Neural progenitor cell (in vitro differentiated cells): ENCODE measurements around the gene DLL1. TPM values are rescaled to one million over a fixed set of nuclear protein-coding genes. Genes with fewer than 3 reads are reported as not detected.

Source experiments
- DNase-seq: peaks from one replicate; pipeline ENCODE4 v3.0.0-alpha.2; 2016; ENCODE audit warnings: low spot score
- H2AFZ ChIP-seq: fragments of 200-600 bp; sonication (generic); replicated peaks from 2 replicates; pipeline ENCODE4 v1.6.1; 2016; ENCODE audit warnings: antibody characterized with exemption
- H3F3A ChIP-seq: fragments of 200-600 bp; sonication (generic); 2 replicates; pipeline ENCODE4 v1.6.1; 2016; ENCODE audit warnings: antibody characterized with exemption, low read depth
- H3K27ac ChIP-seq: fragments of 200-600 bp; sonication (generic); 2 replicates; pipeline ENCODE4 v1.5.1; 2016; ENCODE audit warnings: mild to moderate bottlenecking
- H3K27me3 ChIP-seq: fragments of 200-600 bp; sonication (generic); 2 replicates; pipeline ENCODE4 v1.6.1; 2016; ENCODE audit warnings: mild to moderate bottlenecking, moderate library complexity
- H3K36me3 ChIP-seq: fragments of 200-600 bp; sonication (generic); 2 replicates; pipeline ENCODE4 v1.5.1; 2016
- H3K4me1 ChIP-seq: fragments of 200-600 bp; sonication (generic); 2 replicates; pipeline ENCODE4 v1.6.1; 2016; ENCODE audit warnings: mixed run types
- H3K4me2 ChIP-seq: fragments of 200-600 bp; sonication (generic); 2 replicates; pipeline ENCODE4 v1.6.1; 2016
- H3K4me3 ChIP-seq: fragments of 200-600 bp; sonication (generic); 2 replicates; pipeline ENCODE4 v1.5.1; 2016
- H3K79me2 ChIP-seq: fragments of 200-600 bp; sonication (generic); 2 replicates; pipeline ENCODE4 v1.6.1; 2016; ENCODE audit warnings: low read depth
- H3K9ac ChIP-seq: fragments of 200-600 bp; sonication (generic); 2 replicates; pipeline ENCODE4 v1.6.1; 2016
- H3K9me3 ChIP-seq: fragments of 200-600 bp; sonication (generic); 2 replicates; pipeline ENCODE4 v1.5.1; 2016; ENCODE audit warnings: low read depth
- H4K20me1 ChIP-seq: fragments of 200-600 bp; sonication (generic); 2 replicates; pipeline ENCODE4 v1.6.1; 2016; ENCODE audit warnings: low read depth
- H3K27ac Mint-ChIP-seq: 3 replicates; pipeline ENCODE4 v1.8.0; 2021; ENCODE audit warnings: mixed read lengths
- H3K27me3 Mint-ChIP-seq: 2 replicates; pipeline ENCODE4 v1.8.0; 2022; ENCODE audit warnings: low read depth, mild to moderate bottlenecking, inconsistent platforms, moderate library complexity, mixed read lengths; ENCODE audit not compliant: insufficient read depth
- H3K36me3 Mint-ChIP-seq: 3 replicates; pipeline ENCODE4 v1.8.0; 2021; ENCODE audit warnings: mixed read lengths
- H3K4me1 Mint-ChIP-seq: 3 replicates; pipeline ENCODE4 v1.8.0; 2021; ENCODE audit warnings: mixed read lengths
- H3K4me3 Mint-ChIP-seq: 3 replicates; pipeline ENCODE4 v1.8.0; 2021; ENCODE audit warnings: mild to moderate bottlenecking, moderate library complexity, mixed read lengths
- H3K9me3 Mint-ChIP-seq: 3 replicates; pipeline ENCODE4 v1.8.0; 2020; ENCODE audit warnings: mixed read lengths
- EZH2 ChIP-seq: fragments of 200-600 bp; sonication (generic); IDR thresholded peaks from 2 replicates; pipeline ENCODE4 v1.6.1; 2017; ENCODE audit warnings: antibody characterized with exemption, mild to moderate bottlenecking, moderate library complexity
- EZH2phosphoT487 ChIP-seq: fragments of 200-600 bp; sonication (generic); IDR thresholded peaks from 2 replicates; pipeline ENCODE4 v1.6.1; 2017; ENCODE audit warnings: antibody characterized with exemption
- total RNA-seq: library from RNA; depleted of rRNA; stranded (reverse); fragments of >200 nt; gene quantifications from 2 replicates; pipeline ENCODE4 v1.2.3, GENCODE V29; 2015; ENCODE audit warnings: low replicate concordance
- TF ChIP-seq, protein P1 (sequence below): fragments of 200-600 bp; sonication (generic); IDR thresholded peaks from 2 replicates; pipeline ENCODE4 v1.5.1; 2017; ENCODE audit warnings: antibody characterized with exemption, mild to moderate bottlenecking

DLL1 gene
- total RNA-seq, 1 donor from 2014 or later = 35.9 TPM

DNA sequence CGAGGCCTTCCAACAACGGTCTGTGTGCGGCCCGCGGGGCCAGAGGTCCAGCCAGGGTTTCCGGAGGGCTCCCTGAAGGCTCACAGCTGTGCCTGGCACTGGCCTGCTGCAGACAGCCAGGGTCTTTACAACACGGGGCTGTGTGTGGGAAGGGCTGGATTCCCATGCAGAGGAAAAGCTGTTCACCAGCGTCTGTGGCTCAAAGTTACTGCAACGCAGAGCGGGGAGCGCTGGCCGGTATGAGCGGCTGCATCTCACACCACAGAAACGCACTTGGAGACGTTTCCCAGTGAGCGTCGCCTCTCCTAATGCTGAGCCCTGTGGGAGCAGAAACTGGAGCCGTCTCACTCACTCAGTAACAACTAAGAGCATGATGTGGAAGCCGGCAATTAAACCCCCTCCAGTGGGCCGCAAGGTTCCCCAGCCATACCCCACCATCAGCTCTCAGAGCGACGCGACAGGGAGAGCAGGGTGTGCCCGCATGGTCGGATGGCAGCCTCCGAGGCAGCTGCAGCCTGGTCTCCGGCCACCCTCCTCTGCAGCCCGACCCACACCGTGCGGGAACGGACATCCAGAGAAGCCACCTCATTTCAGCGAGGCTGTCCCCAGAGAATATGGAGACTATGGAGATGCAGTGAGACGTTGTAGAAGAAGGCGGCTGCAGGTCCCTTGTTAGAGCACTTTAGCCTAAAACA is 42.6 kb downstream of the DLL1 start:
- no peaks in the 10 kb centered on the region for H3K9me3 Mint-ChIP-seq
- H3K36me3 Mint-ChIP-seq = no peaks in the 10 kb centered on the region
- Histone ChIP-seq H3K4me2 (no peak overlapping the region), H3K36me3 (no peaks in the 10 kb centered on the region), H3K9ac (no peak overlapping the region), H3K9me3 (no peaks in the 10 kb centered on the region), H3K27ac (no peak overlapping the region), H2AFZ (no peak overlapping the region), H4K20me1 (no peaks in the 10 kb centered on the region), H3F3A (peaks cover 14% of the 10 kb centered on the region), H3K27me3 (no peaks in the 10 kb centered on the region), H3K4me1 (peaks cover 32% of the 10 kb centered on the region), H3K79me2 (no peaks in the 10 kb centered on the region), H3K4me3 (no peak overlapping the region)
- peaks cover 22% of the 10 kb centered on the region for H3K27me3 Mint-ChIP-seq
- TF ChIP-seq EZH2 = no peak
- TF ChIP-seq EZH2phosphoT487 = no peak
- TF ChIP-seq, protein P1, sequence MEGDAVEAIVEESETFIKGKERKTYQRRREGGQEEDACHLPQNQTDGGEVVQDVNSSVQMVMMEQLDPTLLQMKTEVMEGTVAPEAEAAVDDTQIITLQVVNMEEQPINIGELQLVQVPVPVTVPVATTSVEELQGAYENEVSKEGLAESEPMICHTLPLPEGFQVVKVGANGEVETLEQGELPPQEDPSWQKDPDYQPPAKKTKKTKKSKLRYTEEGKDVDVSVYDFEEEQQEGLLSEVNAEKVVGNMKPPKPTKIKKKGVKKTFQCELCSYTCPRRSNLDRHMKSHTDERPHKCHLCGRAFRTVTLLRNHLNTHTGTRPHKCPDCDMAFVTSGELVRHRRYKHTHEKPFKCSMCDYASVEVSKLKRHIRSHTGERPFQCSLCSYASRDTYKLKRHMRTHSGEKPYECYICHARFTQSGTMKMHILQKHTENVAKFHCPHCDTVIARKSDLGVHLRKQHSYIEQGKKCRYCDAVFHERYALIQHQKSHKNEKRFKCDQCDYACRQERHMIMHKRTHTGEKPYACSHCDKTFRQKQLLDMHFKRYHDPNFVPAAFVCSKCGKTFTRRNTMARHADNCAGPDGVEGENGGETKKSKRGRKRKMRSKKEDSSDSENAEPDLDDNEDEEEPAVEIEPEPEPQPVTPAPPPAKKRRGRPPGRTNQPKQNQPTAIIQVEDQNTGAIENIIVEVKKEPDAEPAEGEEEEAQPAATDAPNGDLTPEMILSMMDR = no peak
- no peak overlapping the region for H3K4me3 Mint-ChIP-seq
- H3K4me1 Mint-ChIP-seq = peaks cover 65% of the 10 kb centered on the region
- peak overlapping the region; percentile 88 for H3K27ac Mint-ChIP-seq
- DNase-seq = no peak

DNA sequence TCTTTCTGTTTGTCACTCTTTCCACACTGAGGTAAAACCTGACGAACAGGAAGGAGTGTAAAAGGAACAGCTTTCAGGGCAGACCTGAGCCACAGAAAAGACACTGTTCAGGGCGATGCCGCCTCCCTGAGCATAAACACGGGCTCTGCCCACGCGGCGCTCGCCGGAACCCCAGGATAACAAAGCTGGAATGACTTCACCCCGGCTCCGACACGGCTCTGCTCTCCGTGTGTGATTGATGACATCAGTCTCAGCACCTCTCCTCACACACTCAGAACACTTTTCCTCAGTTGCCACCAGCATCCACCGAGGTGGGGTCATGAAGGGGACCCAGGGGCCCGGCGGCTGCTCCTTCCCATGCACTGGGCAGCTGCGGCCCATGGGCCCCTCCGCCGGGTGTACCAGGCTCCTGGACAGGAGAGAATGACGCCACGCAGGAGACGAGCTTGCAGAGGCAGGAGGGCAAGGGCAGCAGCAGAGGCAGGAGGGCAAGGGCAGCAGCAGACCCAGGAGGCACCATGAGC is 43.6 kb downstream of the DLL1 start:
- no peaks in the 10 kb centered on the region for H3K9me3 ChIP-seq
- no peak for DNase-seq

DNA sequence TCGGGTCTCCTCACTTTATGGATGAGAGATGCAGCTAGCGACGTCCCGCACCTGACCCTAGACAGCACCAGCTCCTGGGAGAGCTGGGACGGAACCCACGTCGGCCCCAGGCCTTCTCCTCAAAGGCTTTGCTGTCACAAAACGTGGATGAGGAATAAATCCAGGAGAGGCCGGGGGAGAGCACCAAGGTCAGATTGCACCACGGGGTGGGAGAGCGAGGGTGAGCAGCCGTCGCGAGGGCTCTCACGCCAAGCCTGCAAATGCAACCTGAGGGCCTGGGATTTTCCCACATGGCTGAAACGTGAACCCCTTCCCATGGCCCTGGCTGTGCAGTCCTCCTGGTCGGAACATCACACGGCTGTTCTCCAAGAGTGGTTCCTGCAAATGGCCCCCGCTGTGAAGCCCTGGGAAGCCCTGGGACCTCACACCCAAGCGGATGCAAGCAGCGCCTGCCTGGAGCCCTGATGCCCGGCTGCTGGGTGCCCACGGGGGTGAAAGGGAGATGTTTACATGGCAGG is 45.3 kb downstream of the DLL1 start:
- H3K79me2 ChIP-seq = no peaks in the 10 kb centered on the region
- no peaks in the 10 kb centered on the region for H3K36me3 ChIP-seq
- H3K27ac Mint-ChIP-seq = peak overlapping the region; percentile 72
- H3K27me3 Mint-ChIP-seq = peaks cover 15% of the 10 kb centered on the region
- H3K4me1 ChIP-seq = peaks cover 28% of the 10 kb centered on the region
- peaks cover 56% of the 10 kb centered on the region for H3K4me1 Mint-ChIP-seq
- H3K4me3 Mint-ChIP-seq = no peak overlapping the region
- H3K27ac ChIP-seq = no peak overlapping the region
- H3K9ac ChIP-seq = no peak overlapping the region
- no peak overlapping the region for H3K4me2 ChIP-seq
- H3K36me3 Mint-ChIP-seq = no peaks in the 10 kb centered on the region
- peaks cover 15% of the 10 kb centered on the region for H3F3A ChIP-seq
- H3K9me3 ChIP-seq = no peaks in the 10 kb centered on the region
- no peaks in the 10 kb centered on the region for H4K20me1 ChIP-seq
- TF ChIP-seq, protein P1 = no peak
- no peak for TF ChIP-seq EZH2phosphoT487
- TF ChIP-seq EZH2 = no peak
- H3K4me3 ChIP-seq = no peak overlapping the region
- no peak for DNase-seq
- no peaks in the 10 kb centered on the region for H3K27me3 ChIP-seq
- no peak overlapping the region for H2AFZ ChIP-seq
- H3K9me3 Mint-ChIP-seq = no peaks in the 10 kb centered on the region

More for the DNA sequence above, 43.6 kb downstream of the DLL1 start:
- no peak overlapping the region for H3K9ac ChIP-seq
- H3K27ac ChIP-seq = no peak overlapping the region
- no peak overlapping the region for H3K4me3 ChIP-seq
- peak overlapping the region; percentile 72 for H3K27ac Mint-ChIP-seq
- peaks cover 29% of the 10 kb centered on the region for H3K4me1 ChIP-seq
- H3K4me2 ChIP-seq = no peak overlapping the region
- H2AFZ ChIP-seq = no peak overlapping the region
- peaks cover 15% of the 10 kb centered on the region for H3F3A ChIP-seq
- H3K36me3 ChIP-seq = no peaks in the 10 kb centered on the region
- H3K4me3 Mint-ChIP-seq = no peak overlapping the region
- H3K4me1 Mint-ChIP-seq = peaks cover 66% of the 10 kb centered on the region
- no peaks in the 10 kb centered on the region for H4K20me1 ChIP-seq
- no peaks in the 10 kb centered on the region for H3K36me3 Mint-ChIP-seq
- no peaks in the 10 kb centered on the region for H3K27me3 ChIP-seq
- peaks cover 22% of the 10 kb centered on the region for H3K27me3 Mint-ChIP-seq
- H3K9me3 Mint-ChIP-seq = no peaks in the 10 kb centered on the region
- no peaks in the 10 kb centered on the region for H3K79me2 ChIP-seq
- TF ChIP-seq, protein P1 = no peak
- TF ChIP-seq EZH2 (no peak), EZH2phosphoT487 (no peak)
